AG09319 (cell line): ENCODE data around the gene FGGY.

ENCODE experiments used
- DNase-seq: peaks from one replicate; pipeline ENCODE4 v3.0.0-alpha.2; 2010; ENCODE audit warnings: low read depth; ENCODE audit errors: extremely low read depth
- CTCF ChIP-seq: IDR thresholded peaks from 2 replicates; pipeline ENCODE4 v1.5.1; 2011; ENCODE audit warnings: low read depth, mild to moderate bottlenecking, inconsistent platforms, low read length, moderate library complexity

The FGGY gene

GRCh38 chr1:59415881-59416280, 119.0 kb downstream of the FGGY start:
- no peak for DNase-seq
- TF ChIP-seq CTCF, result no peak

GRCh38 chr1:59417406-59417805, 120.5 kb downstream of the FGGY start:
- TF ChIP-seq CTCF, result no peak

GRCh38 chr1:59418363-59419144, 121.7 kb downstream of the FGGY start:
- no peak for TF ChIP-seq CTCF
- DNase-seq, result no peak

More at GRCh38 chr1:59417406-59417805, 120.5 kb downstream of the FGGY start:
- no peak for DNase-seq

GRCh38 chr1:59419361-59420140, 122.7 kb downstream of the FGGY start:
- no peak for TF ChIP-seq CTCF
- no peak for DNase-seq

GRCh38 chr1:59421232-59421920, 124.5 kb downstream of the FGGY start:
- DNase-seq, result no peak
- TF ChIP-seq CTCF, result no peak

GRCh38 chr1:59422921-59423575, 126.2 kb downstream of the FGGY start:
- DNase-seq, result no peak
- TF ChIP-seq CTCF, result no peak
